HG02763 (cell line): ENCODE results near the gene RPL27.
"Not testable (repeated sequence)": the region's sequence is repeated elsewhere in the genome, so short reads cannot be mapped to it uniquely, and the experiment has no call there.

Experiments
- ATAC-seq: cut with Tn5 transposase; IDR thresholded peaks from one replicate; pipeline ENCODE4 v1.9.1; 2021; ENCODE audit warnings: mild to moderate bottlenecking, moderate library complexity; ENCODE audit not compliant: unreplicated experiment

Gene RPL27

DNA sequence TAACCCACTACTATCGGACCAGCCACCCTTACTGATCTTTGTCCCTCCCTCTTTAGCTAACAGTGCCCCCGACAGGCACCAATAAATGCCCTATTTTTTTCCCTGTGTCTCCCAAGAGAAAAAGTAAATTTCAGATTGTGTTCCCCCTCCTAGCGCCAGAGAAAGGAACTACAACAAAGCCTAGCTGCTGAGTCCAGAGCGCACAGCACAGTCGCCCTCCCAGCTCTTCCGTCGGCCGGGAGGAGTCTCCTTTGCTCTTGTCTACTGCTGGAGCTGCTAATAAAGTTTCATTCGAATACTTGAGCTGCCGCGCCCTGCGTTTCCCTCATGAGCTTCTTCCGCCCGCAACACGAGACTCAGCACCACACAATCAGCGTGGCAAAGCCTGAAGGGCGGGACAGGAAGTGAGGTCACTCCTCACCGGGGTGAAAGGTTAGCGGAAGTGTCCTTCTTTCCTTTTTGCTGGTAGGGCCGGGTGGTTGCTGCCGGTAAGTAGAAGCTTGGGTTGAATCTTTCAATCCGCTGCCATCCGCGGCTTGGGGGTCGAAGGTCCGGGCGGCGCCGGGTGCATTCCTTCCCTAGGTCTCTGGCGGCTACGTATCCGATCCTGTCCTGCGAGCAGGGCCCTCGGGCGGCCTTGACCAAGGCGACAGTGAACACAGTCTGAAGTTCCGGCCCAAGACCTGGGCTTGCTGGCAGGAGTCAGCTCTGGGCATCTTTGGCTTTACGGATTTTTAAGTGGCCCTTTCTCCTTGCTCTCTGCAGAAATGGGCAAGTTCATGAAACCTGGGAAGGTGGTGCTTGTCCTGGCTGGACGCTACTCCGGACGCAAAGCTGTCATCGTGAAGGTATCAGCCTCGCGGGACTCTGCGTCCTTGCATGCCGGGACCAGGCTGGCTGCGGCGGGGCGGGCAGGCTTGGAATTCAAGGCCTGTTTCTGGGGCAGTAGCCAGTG lies at the start of gene RPL27:
RPL27 (plus strand) TSS at position 436 of the 955 bp plus-strand sequence; CDS start at position 768, 332 bp downstream.
- ATAC-seq = peak; percentile 93

DNA sequence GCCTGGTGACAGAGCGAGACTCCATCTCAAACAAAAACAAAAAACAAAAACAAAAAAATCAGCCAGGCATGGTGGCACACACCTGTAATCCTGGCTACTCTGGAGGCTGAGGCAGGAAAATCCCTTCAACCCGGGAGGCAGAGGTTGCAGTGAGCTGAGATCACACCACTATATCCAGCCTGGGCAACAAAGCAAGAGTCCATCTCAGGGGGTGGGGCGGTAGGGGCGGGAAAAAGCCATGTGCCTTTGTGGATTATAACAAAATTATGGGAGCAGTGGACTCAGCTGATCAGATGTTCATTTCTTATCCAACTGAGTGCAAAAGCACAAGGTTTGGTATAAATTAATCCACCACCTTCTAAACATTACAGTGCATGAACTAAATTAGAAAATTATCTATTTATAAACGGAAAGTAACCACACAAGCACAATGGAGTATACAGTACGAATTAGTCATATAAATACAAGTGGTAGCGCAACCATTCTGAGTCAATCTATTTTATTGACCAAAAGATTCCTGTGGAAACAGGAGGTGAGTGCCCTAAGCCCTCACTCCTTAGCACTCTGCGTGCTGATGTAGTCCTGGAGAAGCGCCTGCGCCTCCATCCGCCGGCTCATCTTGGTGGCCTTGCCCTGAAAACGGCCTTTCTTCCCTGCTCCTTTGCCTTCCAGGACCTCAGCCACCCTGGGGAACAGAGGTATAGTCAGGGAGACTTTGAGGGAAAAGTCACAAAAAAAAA lies 48.0 kb upstream of the RPL27 start:
- ATAC-seq = no peak

DNA sequence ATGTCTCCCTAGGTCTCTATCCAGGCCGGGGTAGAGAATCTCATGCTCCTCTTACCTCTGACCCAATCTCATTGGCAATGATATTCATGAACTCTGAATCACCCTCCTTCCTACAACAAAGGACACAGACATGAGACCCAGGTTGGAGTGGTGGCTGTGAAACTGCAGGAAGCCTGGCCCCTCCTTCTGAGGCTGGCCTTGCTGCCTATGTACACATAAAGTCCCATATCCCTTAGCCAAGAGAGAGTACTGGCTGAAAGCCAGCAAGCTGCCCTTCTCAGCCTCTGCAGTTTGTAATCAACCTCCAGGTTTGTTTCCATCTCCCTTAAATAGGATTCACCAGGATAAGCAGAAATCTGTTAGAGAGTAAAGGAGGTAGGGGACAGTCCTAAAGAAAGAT lies 44.5 kb upstream of the RPL27 start:
- no peak for ATAC-seq

DNA sequence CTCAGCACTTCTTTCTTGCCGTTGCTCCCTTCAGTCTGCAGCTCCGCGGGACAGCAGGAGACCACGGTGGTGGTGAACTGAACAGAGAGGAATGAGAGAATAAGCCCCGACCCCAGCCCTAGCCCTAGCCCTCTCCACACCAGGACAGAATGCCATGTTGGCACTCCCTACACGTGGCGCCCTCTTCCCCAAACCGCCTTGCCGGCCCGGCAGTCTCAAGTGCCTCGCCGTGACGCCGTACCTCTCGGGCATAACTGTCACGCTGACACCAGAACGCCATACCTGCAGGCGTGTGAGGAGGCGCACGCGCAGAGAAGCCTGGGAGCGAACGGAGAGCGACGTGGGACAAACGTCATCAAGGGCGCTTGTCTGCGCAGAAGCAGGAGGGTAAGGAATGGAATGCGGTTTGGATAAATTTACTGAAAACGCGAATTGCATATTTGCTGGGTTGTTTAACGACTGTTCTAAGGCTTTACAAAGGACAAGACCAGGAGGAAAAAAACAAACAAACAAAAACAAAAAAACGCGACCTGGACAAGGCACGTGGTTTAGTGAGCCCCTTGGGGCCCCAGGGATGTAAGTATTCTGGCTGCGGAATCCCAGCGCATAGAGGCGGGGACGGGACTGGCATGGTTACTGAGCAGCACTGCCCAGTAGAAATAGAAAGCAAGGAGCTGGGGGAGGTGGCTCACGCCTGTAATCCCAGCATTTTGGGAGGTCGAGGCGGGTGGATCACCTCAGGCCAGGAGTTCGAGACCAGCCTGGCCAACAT lies 33.9 kb upstream of the RPL27 start, which contains the start of gene AARSD1:
AARSD1 (minus strand) TSS at position 294 of the 772 bp plus-strand sequence; CDS start at position 280, 14 bp downstream.
- peak; percentile 84 for ATAC-seq

DNA sequence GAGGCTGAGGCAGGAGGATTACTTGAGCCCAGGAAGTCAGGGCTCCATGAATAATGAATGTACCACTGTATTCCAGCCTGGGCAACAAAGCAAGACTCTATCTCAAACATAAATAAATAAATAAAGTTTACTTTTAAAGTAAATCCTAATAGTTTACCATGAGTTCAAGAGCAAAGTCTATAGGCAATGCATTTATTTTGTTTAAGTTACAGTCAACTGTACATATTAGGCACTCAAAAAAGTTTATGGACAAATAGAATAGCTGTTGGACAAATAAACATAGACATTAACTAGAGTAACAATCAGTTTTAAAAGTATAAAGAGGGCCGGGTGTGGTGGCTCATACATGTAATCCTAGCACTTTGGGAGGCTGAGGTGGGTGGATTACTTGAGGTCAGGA lies 30.3 kb upstream of the RPL27 start:
- no peak for ATAC-seq

DNA sequence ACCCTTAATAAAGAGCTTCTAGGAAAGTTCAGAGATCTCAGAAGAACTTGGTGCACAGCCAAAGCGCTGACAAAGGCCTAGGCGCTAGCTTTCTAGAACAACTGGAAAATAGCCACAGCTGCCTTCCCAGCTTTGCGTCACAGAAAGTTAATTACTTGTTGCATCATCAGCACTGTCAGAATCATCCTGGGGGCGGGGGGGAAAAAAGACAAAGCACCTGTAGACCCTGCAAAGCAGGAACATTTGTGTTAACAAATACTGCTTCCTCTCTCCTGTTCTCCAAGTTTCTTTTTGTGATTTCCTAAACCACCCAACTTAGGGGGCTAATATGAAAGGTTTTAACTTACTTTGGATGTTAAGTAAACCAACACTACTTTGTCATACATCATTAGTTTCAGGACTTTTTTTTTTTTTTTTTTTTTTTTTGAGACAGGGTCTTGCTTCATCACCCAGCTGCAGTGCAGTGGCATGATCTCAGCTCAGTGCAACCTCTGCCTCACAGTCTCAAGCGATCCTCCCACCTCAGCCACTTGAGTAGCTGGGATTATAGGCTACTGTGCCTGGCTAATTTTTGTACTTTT lies 29.1 kb upstream of the RPL27 start:
- no peak for ATAC-seq

DNA sequence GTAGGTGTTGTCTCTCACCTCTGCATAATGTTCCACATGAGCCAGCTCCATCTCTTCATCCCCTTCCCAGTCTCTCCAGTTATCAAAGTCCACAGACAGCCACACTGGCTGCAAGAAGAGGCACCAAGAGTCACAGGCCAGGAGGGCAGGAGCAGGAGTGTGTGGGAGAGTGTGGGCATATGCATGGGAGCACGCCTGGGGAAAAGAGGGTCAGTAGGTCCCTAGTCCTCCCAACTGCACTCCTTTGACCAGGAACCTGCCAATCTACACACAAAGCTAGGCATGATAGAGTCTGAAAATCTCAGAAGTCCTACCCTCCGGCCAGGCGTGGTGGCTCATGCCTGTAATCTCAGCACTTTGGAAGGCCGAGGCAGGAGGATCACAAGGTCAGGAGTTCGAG lies 26.6 kb upstream of the RPL27 start:
- ATAC-seq = no peak

DNA sequence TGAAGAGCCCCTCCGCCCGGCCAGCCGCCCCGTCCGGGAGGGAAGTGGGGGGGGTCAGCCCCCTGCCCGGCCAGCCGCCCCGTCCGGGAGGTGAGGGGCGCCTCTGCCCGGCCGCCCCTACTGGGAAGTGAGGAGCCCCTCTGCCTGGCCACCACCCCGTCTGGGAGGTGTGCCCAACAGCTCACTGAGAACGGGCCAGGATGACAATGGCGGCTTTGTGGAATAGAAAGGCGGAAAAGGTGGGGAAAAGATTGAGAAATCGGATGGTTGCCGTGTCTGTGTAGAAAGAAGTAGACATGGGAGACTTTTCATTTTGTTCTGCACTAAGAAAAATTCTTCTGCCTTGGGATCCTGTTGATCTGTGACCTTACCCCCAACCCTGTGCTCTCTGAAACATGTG lies 24.9 kb upstream of the RPL27 start:
- ATAC-seq = not testable (repeated sequence)

DNA sequence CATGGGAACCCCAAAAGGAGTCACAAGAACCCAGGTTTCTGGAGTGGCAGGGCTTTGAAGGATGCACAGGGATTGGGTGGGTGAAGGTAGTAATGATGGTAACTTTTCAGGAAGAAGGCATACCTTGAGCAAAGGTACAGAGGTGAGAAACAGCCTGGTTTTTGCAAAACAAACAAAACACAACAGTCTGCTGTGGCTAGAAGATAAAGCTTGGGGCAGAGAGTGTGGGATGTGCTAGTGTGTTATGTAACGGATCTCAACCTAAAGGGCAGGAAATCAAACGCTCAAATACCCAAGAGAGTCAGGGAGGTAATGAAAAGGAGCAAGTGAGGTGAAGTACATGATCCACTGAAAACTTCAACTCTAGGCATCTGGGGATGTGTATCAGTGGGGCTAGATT lies 23.0 kb upstream of the RPL27 start:
- ATAC-seq = no peak

DNA sequence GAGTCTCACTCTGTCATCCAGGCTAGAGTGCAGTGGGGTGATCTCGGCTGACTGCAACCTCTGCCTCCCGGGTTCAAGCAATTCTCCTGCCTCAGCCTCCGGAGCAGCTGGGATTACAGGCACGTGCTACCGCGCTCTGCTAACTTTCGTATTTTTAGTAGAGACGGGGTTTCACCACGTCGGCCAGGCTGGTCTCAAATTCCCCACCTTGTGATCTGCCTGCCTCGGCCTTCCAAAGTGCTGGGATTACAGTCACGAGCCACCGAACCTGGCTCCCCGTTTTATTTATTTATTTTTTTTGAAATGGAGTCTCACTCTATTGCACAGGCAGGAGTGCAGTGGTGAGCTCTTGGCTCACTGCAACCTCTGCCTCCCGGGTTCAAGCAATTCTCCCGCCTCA lies 22.5 kb upstream of the RPL27 start:
- not testable (repeated sequence) for ATAC-seq

DNA sequence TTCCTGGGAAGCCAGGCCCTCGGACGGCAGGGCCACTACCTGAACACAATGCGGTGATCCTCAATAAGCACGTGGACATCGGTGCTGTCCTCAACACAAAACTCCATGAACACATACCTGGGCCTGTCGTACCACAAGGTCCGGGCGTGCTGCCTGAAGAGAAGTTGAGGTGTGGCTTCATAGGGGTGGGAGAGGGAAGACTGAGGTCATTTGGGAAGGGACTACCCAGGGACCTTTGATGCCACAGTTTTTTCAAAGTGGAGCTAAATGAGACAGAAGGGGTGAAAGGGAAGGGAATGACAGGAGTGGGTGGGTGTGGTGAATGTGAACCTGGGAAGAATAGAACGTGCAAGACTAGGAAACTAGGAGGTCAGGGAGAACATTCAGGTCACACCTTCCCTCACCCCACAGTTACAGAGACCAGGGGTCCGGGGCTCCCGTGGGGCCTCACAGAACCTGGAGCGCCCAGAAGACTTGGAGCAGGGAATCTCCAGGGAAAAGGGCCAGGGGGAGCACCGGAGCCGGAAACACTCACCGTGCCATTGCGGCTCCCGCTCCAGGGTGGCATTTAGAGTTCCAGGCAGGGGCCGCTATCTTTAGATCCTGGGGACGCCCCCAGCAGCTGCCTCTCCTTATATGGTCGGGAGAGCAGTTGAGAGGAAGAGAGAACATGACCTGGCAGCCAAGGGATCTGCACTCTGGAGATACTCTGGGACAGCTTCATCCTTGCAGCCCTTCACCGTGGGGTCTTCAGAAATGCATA lies 18.5 kb upstream of the RPL27 start, which contains the start of gene PTGES3L:
PTGES3L (minus strand) TSS at position 570 of the 763 bp plus-strand sequence; CDS start at position 543, 27 bp downstream.
- no peak for ATAC-seq

DNA sequence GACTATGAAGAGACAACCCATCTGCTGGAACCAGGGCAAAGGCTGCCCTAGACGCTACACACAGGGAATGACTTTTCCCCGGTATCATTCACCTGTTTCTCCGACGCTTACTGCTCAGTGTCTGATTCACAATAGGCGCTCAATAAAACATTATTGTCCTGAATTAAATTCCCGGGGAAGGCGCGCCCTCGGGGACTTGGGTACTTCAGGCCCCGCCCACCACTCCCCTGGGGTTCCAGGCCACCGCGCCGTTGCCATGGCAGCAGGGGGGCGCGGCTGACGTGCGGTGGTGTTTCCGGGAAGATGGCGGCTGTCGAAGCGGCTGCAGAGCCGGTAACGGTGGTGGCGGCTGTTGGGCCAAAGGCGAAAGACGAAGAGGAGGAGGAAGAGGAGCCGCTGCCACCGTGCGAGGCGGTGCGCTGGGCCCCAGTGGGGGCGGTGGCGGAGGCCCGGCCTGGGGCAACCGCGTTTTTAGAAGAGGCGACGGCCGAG lies 17.9 kb upstream of the RPL27 start, which contains the start of gene RUNDC1:
RUNDC1 (plus strand) TSS at position 292 of the 492 bp plus-strand sequence; CDS start at position 304, 12 bp downstream.
- peak; percentile 63 for ATAC-seq

DNA sequence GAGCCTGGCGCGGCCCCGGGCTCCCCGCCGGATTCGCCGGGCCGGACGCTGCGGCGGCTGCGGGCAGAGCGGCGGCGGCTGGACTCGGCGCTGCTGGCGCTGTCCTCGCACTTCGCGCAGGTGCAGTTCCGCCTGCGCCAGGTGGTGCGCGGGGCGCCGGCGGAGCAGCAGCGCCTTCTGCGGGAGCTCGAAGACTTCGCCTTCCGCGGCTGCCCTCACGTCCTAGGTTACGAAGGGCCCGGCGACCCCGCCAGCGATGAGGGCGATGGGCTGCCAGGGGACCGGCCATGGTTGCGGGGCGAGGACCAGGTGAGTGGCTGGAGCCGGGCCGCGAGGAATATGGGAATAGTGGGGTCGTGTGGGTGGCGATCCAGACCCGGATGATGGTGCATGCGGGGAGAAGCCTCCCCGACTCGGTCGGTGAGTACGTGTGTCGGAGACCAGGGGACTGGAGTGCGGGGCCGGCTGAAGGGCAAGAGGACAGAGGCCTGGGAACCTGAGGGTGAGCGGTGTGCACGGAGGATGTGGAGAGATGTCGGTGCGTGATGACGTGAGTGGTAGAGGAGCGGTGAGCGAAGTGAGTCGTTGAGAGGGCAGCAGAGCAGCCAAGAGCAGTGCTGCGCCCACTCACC lies 17.3 kb upstream of the RPL27 start:
- peak; percentile 43 for ATAC-seq

DNA sequence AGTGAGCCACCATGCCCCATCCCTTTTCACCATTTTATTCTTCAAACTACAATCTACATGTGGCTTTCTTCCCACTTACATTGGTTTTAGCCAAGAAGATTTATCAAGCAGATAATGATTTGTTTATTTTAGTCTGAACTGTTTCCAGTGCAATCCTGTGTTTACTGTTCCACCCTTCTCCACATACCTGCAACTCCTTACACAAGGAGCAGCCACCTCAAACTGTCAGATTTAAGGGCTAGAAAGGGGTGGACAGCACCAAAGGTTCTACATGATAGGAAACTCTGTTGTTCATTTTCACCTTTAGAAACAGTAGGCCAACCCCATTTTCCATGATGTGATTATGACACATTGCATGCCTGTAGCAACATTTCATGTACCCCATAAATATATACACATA lies 16.0 kb upstream of the RPL27 start:
- no peak for ATAC-seq

DNA sequence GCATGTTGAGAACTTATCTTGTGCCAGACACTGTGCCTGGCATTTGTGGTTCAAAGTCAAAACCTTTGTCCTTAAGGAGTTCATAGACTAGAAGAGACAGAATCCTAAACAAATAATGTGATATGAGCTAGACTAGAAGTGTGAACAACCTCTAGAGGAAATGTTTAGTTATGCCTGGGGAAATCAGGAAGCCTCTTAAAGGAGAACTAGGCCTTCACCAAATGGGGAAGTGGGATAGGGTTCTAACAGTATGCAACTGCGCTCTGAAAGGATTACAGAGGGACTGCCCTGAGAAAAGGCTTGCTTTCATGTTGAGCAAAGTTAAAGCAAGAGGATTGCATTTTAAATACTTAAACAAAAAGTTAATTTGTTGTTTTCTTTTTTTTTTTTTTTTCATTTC lies 13.0 kb upstream of the RPL27 start:
- ATAC-seq = no peak

DNA sequence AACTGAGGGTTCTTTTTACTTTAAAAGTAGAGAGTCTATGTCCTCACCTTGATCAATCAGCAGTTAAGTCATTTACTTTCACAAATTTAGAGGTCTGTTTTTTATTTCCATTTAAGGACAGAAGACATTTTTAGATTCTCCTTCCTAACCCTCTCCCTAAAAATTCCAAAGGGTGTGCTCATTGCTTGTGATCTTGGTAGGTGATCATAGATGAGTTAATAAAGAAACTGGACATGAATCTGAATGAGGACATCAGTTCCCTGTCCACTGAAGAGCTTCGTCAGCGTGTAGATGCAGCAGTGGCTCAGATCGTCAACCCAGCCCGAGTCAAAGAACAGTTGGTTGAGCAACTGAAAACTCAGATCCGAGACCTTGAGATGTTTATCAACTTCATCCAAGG lies 9.1 kb upstream of the RPL27 start:
- no peak for ATAC-seq

DNA sequence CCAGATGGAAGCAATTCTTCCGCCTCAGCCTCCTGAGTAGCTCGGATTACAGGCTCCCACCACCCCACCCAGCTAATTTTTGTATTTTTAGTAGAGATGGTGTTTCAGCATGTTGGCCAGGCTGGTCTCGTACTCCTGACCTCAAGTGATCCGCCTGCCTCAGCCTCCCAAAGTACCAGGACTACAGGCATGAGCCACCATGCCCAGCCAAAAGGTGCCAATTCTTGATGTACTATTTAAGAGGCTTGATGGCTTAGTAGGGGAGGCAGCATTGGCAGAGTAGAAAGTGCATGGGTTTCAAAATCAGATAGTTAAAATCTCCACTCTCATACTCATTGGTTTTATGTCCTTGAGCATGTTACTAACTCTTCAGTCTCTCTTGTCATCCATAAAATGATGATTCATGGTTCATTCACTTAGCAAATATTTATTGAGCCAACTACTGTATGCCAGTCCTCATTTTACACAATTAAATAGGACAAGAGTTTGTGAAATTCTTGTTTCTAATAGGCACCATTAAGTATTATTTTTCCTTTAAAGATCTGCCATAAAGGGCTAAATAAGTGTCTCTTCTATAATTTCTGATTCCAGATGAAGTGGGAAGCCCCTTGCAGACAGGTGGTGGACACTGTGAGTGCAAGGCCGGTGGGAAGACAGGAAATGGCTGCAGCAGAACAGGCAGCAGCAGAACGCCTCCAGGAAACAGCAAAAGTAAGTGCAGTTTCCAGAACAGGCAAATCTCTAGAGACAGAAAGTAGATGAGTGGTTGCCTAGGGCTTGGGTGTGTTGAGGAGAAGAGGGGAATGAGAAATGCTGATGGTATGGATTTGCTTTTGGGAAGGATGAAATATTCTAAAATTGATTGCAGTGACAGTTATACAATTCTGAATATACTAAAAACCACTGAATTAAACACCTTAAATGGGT lies 8.2 kb upstream of the RPL27 start:
- no peak for ATAC-seq

DNA sequence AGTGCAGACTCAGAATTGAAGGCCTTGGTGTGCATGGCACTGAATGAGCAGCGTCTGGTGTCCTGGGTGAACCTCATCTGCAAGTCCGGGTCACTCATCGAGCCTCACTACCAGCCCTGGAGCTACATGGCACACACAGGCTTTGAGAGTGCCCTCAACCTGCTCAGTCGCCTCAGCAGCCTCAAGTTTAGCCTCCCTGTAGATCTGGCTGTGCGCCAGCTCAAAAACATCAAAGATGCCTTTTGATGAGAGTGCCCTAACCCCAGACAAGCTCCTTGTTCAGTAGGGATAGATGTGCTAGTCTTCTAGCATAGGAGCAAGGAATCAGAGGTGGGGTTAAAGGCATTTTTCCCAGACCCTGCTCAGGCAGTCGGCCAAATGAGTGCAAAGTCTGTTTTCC lies 6.7 kb upstream of the RPL27 start:
- no peak for ATAC-seq
